Measurements from ENCODE around the gene MFAP3. TPM values are rescaled to one million over a fixed set of nuclear protein-coding genes. Genes with fewer than 3 reads are reported as not detected.
"Not testable (repeated sequence)": the region's sequence is repeated elsewhere in the genome, so short reads cannot be mapped to it uniquely, and the experiment has no call there.

Gene MFAP3
- total and polyA plus RNA-seq, 4 donors = 26.2 to 154 (median 49.8) TPM

DNA sequence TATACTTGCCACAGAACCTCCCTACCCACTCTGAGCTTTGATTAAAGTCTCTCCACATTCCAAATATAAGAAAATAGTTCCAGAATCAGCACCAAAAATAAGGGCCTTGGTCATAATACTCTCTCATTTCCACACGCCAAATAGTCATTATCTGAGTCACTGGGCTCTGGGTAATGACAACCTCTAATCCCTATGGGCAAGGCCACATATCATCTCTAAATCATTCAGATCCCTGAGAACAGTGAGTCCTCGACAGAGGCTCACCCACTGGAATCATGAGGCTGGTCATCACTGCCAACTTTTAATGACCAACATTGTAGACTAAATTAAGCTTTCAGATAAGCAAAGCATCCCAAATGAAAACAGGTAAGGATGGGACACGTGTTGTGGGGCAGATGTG lies 28.1 kb upstream of the MFAP3 start:
- 0% methylated on average over 1 of the region's 3 CpGs for WGBS (ENCODE audit: insufficient coverage)
- no peak for DNase-seq (ENCODE audit: low read depth in 4 of 6, low spot score in 6 of 6)
- Histone ChIP-seq H3K4me3 (ENCODE audit: low read depth, low read length) (no peak overlapping the region), H3K27ac (ENCODE audit: low read depth, low read length) (no peak overlapping the region), H3K9me3 (ENCODE audit: control insufficient read depth, insufficient read depth, low read length) (no peaks in the 10 kb centered on the region), H3K4me1 (ENCODE audit: control insufficient read depth, insufficient read depth, low read length) (no peaks in the 10 kb centered on the region), H3K36me3 (ENCODE audit: control insufficient read depth, insufficient read depth, low read length) (peaks cover 3% of the 10 kb centered on the region), H3K27me3 (ENCODE audit: control insufficient read depth, insufficient read depth, low read length) (no peaks in the 10 kb centered on the region)

DNA sequence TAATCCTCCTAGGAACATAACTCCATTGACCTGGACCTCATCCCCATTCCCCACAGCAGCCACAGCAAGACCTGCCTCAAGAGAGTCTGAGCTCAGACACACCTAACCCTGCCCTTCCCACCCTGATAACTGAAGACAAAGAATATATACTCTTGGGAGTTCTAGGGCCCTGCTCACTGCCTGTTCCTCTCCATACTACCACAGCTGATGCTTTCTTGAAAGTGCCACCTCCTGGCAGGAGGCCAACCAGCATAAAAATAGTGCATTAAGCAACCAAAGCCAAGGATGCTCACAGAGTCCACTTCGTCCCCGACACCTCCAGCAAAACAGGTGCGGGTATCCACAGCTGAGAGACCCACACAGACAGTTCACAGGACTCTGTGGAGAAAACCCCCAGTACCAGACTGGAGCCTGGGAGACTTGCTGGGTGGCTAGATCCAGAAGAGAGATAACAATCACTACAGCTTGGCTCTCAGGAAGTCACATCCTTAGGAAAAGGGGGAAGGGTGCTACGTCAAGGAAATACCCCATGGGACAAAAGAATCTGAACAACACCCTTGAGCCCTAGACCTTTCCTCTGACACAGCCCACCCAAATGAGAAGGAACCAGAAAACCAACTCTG lies 23.6 kb upstream of the MFAP3 start:
- Histone ChIP-seq H3K4me3 (ENCODE audit: low read depth, low read length) (no peak overlapping the region), H3K27ac (ENCODE audit: low read depth, low read length) (no peak overlapping the region), H3K4me1 (ENCODE audit: control insufficient read depth, insufficient read depth, low read length) (no peaks in the 10 kb centered on the region), H3K36me3 (ENCODE audit: control insufficient read depth, insufficient read depth, low read length) (peaks cover 3% of the 10 kb centered on the region), H3K9me3 (ENCODE audit: control insufficient read depth, insufficient read depth, low read length) (no peaks in the 10 kb centered on the region), H3K27me3 (ENCODE audit: control insufficient read depth, insufficient read depth, low read length) (no peaks in the 10 kb centered on the region)
- WGBS (ENCODE audit: insufficient coverage) = 80% methylated on average over 2 of the region's 4 CpGs
- DNase-seq (ENCODE audit: low read depth in 4 of 6, low spot score in 6 of 6) = no peak

DNA sequence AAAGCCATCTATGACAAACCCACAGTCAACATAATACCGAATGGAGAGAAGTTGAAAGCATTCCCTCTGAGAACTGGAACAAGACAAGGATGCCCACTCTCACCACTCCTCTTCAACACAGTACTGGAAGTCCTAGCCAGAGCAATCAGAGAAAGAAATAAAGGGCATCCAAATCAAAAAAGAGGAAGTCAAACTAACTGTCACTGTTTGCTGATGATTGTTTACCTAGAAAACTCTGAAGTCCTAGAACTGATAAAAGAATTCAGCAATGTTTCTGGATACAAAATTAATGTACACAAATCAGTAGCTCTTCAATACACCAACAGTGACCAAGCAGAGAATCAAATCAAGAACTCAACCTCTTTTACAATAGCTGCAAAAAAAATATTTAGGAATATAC lies 19.8 kb upstream of the MFAP3 start:
- not testable (repeated sequence) for H3K27me3 ChIP-seq (ENCODE audit: control insufficient read depth, insufficient read depth, low read length); H3K9me3 ChIP-seq (ENCODE audit: control insufficient read depth, insufficient read depth, low read length); H3K4me1 ChIP-seq (ENCODE audit: control insufficient read depth, insufficient read depth, low read length); H3K4me3 ChIP-seq (ENCODE audit: low read depth, low read length); H3K27ac ChIP-seq (ENCODE audit: low read depth, low read length); H3K36me3 ChIP-seq (ENCODE audit: control insufficient read depth, insufficient read depth, low read length); DNase-seq (ENCODE audit: low read depth in 4 of 6, low spot score in 6 of 6)
- WGBS (ENCODE audit: insufficient coverage) = 100% methylated on average over 1 of the region's 1 CpG

DNA sequence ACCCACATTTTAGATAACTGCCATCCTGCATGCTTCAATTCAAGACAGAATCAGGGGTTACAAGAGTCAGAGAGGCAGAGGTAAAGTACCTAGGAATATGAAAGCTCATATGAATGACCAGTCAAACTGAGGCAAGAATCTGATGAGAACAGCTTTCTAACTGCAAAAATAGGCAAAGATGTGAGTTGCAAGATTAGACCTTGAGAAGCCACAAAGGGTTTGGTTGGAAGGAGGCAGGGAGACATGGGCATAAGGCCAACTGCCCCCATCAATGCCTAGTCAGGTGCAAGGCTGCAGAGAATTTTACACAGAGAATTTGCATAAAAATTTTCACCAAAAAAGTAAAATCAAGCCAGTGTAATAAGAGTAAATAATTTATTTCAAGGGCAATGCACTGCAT lies 12.8 kb upstream of the MFAP3 start:
- peaks cover 7% of the 10 kb centered on the region for H3K36me3 ChIP-seq (ENCODE audit: control insufficient read depth, insufficient read depth, low read length)

DNA sequence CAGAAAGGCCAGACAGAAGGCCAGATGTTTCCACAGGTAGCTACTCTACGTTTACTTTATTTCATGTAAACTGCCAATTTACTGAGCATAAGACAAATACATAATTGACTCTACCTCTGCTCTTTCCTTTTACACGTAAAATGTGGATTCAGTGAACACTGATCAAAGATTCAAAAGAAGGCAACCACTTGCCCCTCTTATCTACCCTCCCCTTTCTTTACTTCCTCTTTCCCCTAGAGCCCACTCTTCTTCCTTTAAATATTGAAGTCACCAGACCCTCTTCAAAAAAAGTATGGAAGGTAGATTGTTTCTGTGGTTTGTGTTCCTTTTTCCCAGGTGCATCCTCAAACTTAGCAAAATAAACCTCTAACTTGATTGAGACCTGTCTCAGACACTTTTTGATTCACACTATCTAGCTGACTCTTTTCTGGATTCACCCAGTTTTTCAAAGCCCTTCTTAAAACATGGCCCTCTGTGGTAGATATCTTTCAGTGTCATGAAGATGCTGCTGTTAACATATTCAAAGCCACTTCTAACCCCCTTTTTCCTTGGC lies 6.8 kb upstream of the MFAP3 start:
- Histone ChIP-seq H3K9me3 (ENCODE audit: control insufficient read depth, insufficient read depth, low read length) (no peaks in the 10 kb centered on the region), H3K4me1 (ENCODE audit: control insufficient read depth, insufficient read depth, low read length) (no peaks in the 10 kb centered on the region), H3K36me3 (ENCODE audit: control insufficient read depth, insufficient read depth, low read length) (peaks cover 9% of the 10 kb centered on the region), H3K27me3 (ENCODE audit: control insufficient read depth, insufficient read depth, low read length) (no peaks in the 10 kb centered on the region), H3K4me3 (ENCODE audit: low read depth, low read length) (no peak overlapping the region), H3K27ac (ENCODE audit: low read depth, low read length) (no peak overlapping the region)
- WGBS (ENCODE audit: insufficient coverage) = 89% methylated on average over 2 of the region's 2 CpGs
- no peak for DNase-seq (ENCODE audit: low read depth in 4 of 6, low spot score in 6 of 6)

More for the DNA sequence above, 12.8 kb upstream of the MFAP3 start:
- H3K9me3 ChIP-seq (ENCODE audit: control insufficient read depth, insufficient read depth, low read length) = no peaks in the 10 kb centered on the region
- no peak overlapping the region for H3K4me3 ChIP-seq (ENCODE audit: low read depth, low read length)
- H3K4me1 ChIP-seq (ENCODE audit: control insufficient read depth, insufficient read depth, low read length) = no peaks in the 10 kb centered on the region
- no peaks in the 10 kb centered on the region for H3K27me3 ChIP-seq (ENCODE audit: control insufficient read depth, insufficient read depth, low read length)
- H3K27ac ChIP-seq (ENCODE audit: low read depth, low read length) = no peak overlapping the region
- DNase-seq (ENCODE audit: low read depth in 4 of 6, low spot score in 6 of 6) = no peak

DNA sequence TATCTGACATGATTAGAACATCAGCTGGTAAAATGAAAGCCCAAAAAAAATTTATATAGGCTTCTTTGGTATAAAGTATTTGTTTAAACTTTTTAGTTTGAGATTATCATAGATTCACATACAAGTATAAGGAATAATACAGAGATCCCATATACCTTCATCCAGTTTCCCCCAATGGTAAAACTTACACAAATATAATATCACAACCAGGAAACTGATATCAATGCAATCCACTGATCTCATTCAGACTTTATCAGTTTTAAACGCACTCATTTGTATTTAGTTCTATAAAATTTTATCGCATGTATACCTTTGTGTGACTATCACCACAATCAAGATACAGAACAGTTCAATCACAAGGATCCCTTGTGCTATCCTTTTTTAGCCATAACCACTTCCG lies 3.8 kb upstream of the MFAP3 start:
- Histone ChIP-seq H3K4me1 (ENCODE audit: control insufficient read depth, insufficient read depth, low read length) (peaks cover 3% of the 10 kb centered on the region), H3K36me3 (ENCODE audit: control insufficient read depth, insufficient read depth, low read length) (peaks cover 3% of the 10 kb centered on the region), H3K9me3 (ENCODE audit: control insufficient read depth, insufficient read depth, low read length) (no peaks in the 10 kb centered on the region), H3K27me3 (ENCODE audit: control insufficient read depth, insufficient read depth, low read length) (no peaks in the 10 kb centered on the region), H3K27ac (ENCODE audit: low read depth, low read length) (no peak overlapping the region), H3K4me3 (ENCODE audit: low read depth, low read length) (no peak overlapping the region)
- WGBS (ENCODE audit: insufficient coverage) = 100% methylated on average over 1 of the region's 3 CpGs
- DNase-seq (ENCODE audit: low read depth in 4 of 6, low spot score in 6 of 6) = no peak

DNA sequence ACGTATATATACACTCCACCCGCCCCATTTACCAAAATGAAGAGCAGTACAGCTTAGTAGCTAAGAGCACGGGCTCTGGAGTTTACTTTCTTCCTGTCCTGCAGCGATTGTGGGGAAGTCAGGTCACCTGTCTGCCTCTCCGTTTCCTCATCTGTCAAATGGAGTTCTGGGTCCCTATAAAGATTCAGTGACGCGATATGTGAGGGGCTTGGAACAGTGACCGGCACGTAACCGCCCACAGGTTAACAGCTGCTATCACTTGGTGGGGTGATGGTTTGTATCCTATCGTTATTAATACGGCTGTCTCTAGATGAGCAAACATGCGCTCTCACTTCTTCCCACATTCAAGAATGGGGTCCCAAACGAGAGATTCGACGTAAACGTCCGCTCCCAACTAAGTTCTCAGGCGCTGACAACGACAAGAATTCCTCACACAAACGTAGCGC lies 483 bp upstream of the MFAP3 start:
- Histone ChIP-seq H3K4me1 (ENCODE audit: control insufficient read depth, insufficient read depth, low read length) (peaks cover 3% of the 10 kb centered on the region), H3K27ac (ENCODE audit: low read depth, low read length) (peak overlapping the region; percentile 79), H3K4me3 (ENCODE audit: low read depth, low read length) (peak overlapping the region; percentile 91), H3K36me3 (ENCODE audit: control insufficient read depth, insufficient read depth, low read length) (no peaks in the 10 kb centered on the region), H3K27me3 (ENCODE audit: control insufficient read depth, insufficient read depth, low read length) (no peaks in the 10 kb centered on the region), H3K9me3 (ENCODE audit: control insufficient read depth, insufficient read depth, low read length) (no peaks in the 10 kb centered on the region)
- peak in 1 of 6 donors; percentile 30 for DNase-seq (ENCODE audit: low read depth in 4 of 6, low spot score in 6 of 6)
- 0% methylated on average over 19 of the region's 22 CpGs for WGBS (ENCODE audit: insufficient coverage)

DNA sequence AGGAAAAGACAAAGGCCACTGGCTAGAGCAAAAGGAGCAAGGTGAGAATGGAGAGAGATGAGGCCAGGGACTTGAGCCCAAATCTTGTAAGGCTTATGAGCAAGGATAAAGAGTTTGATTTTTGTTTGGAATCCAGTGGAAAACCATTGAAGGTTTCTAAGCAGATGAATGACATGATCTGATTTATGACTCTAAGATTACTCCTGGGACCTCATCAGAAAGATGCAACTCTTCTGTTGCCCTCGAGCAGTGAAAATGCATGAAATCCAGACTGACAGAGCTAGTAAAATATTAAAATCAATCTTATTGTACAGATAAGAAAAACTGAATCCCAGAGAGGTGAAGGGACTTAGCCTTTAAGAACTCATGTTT lies 677 bp downstream of the MFAP3 start:
- Histone ChIP-seq H3K9me3 (ENCODE audit: control insufficient read depth, insufficient read depth, low read length) (no peaks in the 10 kb centered on the region), H3K4me3 (ENCODE audit: low read depth, low read length) (peak overlapping the region; percentile 91), H3K36me3 (ENCODE audit: control insufficient read depth, insufficient read depth, low read length) (no peaks in the 10 kb centered on the region), H3K4me1 (ENCODE audit: control insufficient read depth, insufficient read depth, low read length) (peaks cover 3% of the 10 kb centered on the region), H3K27ac (ENCODE audit: low read depth, low read length) (no peak overlapping the region), H3K27me3 (ENCODE audit: control insufficient read depth, insufficient read depth, low read length) (no peaks in the 10 kb centered on the region)
- no CpG with 5 or more reads among the region's 1 CpG for WGBS (ENCODE audit: insufficient coverage)
- DNase-seq (ENCODE audit: low read depth in 4 of 6, low spot score in 6 of 6) = no peak

DNA sequence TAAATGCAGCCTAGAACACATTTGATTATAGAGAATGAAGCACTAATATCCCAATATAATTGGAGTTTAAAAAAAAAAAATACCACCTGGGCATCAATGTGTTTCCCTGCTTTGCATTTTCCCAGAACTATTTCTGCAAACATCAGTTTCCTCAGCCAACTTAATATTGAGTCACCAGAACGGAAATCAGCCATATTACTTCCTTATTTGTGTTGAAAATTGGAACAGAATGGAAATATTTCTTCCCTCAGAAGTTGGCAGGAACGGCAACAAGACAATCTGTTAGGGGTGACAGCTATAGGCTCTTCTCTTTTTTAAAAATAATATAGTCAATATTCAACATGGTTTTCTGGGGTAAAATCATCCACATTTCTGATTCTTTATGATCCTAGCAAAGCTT lies 4.0 kb downstream of the MFAP3 start:
- no peaks in the 10 kb centered on the region for H3K4me1 ChIP-seq (ENCODE audit: control insufficient read depth, insufficient read depth, low read length)
- no peaks in the 10 kb centered on the region for H3K27me3 ChIP-seq (ENCODE audit: control insufficient read depth, insufficient read depth, low read length)
- no peaks in the 10 kb centered on the region for H3K9me3 ChIP-seq (ENCODE audit: control insufficient read depth, insufficient read depth, low read length)
- WGBS (ENCODE audit: insufficient coverage) = no CpG with 5 or more reads among the region's 2 CpGs
- H3K36me3 ChIP-seq (ENCODE audit: control insufficient read depth, insufficient read depth, low read length) = no peaks in the 10 kb centered on the region
- no peak overlapping the region for H3K4me3 ChIP-seq (ENCODE audit: low read depth, low read length)
- no peak overlapping the region for H3K27ac ChIP-seq (ENCODE audit: low read depth, low read length)
- DNase-seq (ENCODE audit: low read depth in 4 of 6, low spot score in 6 of 6) = peak in 1 of 6 donors; percentile 35

DNA sequence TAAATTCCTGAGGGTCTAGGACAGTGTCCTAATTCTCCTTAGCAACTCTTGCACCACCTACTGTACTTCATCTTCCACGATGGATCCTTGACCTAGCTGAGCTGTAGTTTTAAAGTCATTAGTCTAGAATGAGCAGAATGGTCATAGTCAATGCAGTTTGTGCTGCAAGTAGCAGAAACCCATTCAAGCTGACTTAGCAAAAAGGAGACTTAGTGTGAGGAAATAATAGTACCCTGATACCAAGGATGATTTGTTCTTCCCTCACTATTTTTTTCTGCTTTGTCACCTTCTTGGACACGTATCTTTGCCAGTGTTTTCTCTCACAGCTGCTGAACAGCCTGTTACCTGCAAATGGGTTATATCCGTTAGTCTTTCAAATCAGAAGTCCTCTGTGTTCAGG lies 5.3 kb downstream of the MFAP3 start:
- Histone ChIP-seq H3K27me3 (ENCODE audit: control insufficient read depth, insufficient read depth, low read length) (no peaks in the 10 kb centered on the region), H3K27ac (ENCODE audit: low read depth, low read length) (no peak overlapping the region), H3K9me3 (ENCODE audit: control insufficient read depth, insufficient read depth, low read length) (no peaks in the 10 kb centered on the region), H3K4me1 (ENCODE audit: control insufficient read depth, insufficient read depth, low read length) (no peaks in the 10 kb centered on the region), H3K36me3 (ENCODE audit: control insufficient read depth, insufficient read depth, low read length) (no peaks in the 10 kb centered on the region), H3K4me3 (ENCODE audit: low read depth, low read length) (no peak overlapping the region)
- DNase-seq (ENCODE audit: low read depth in 4 of 6, low spot score in 6 of 6) = no peak
- WGBS (ENCODE audit: insufficient coverage) = 100% methylated on average over 1 of the region's 3 CpGs

Data from spinal cord (tissue), 10 donors.